ENCODE data around the gene FRY. TPM values are rescaled to one million over a fixed set of nuclear protein-coding genes. Genes with fewer than 3 reads are reported as not detected.

FRY gene
- total and polyA plus RNA-seq, 4 donors = 6.2 to 31.2 (median 12.7) TPM

GRCh38 chr13:32316501-32316900 is 284.9 kb downstream of the FRY start:
- Histone ChIP-seq H3K9ac (ENCODE audit: low read depth in 1 of 2, low read length in 2 of 2) (peak overlapping the region in 1 of 2 donors; percentile 88), H3K27me3 (ENCODE audit: control insufficient read depth in 4 of 4, insufficient read depth in 4 of 4, low read length in 3 of 4) (no peaks in the 10 kb centered on the region), H3K27ac (ENCODE audit: low read depth in 1 of 2, low read length in 2 of 2) (peak overlapping the region; percentile 78 to 96), H3K9me3 (ENCODE audit: control insufficient read depth in 4 of 4, low read length in 3 of 4) (no peaks in the 10 kb centered on the region), H3K4me3 (ENCODE audit: low read depth in 1 of 3, low read length in 3 of 3) (peak overlapping the region in 1 of 3 donors; percentile 73), H3K36me3 (ENCODE audit: control insufficient read depth in 4 of 4, insufficient read depth in 3 of 4, low read depth in 1 of 4, low read length in 3 of 4) (no peaks in the 10 kb centered on the region), H3K4me1 (ENCODE audit: control insufficient read depth in 4 of 4, insufficient read depth in 4 of 4, low read length in 3 of 4) (peaks cover 2 to 6% (median 3%) of the 10 kb centered on the region in 4 donors)
- TF ChIP-seq HNF4A (conservative IDR thresholded peaks at IDR 0.05) (no peak), CTCF (IDR thresholded peaks at IDR 0.05; ENCODE audit: low read depth, low read length, missing input control) (no peak), SP1 (IDR thresholded peaks at IDR 0.05) (no peak), ZBTB33 (IDR thresholded peaks at IDR 0.05) (no peak), ATF3 (IDR thresholded peaks at IDR 0.05) (no peak), NR2F2 (IDR thresholded peaks at IDR 0.05) (no peak), FOXA2 (IDR thresholded peaks at IDR 0.05) (no peak), RXRA (IDR thresholded peaks at IDR 0.05) (no peak), EGR1 (IDR thresholded peaks at IDR 0.05; ENCODE audit: low read depth in 2 of 2) (no peak), RAD21 (IDR thresholded peaks at IDR 0.05) (no peak), FOXA1 (IDR thresholded peaks at IDR 0.05) (no peak)
- no peak for DNase-seq (ENCODE audit: low spot score)
- 73% methylated on average over 6 of the region's 6 CpGs for WGBS

GRCh38 chr13:32317716-32318465 is 286.3 kb downstream of the FRY start:
- no peak for DNase-seq (ENCODE audit: low spot score)
- H3K27me3 ChIP-seq (ENCODE audit: control insufficient read depth in 4 of 4, insufficient read depth in 4 of 4, low read length in 3 of 4) = no peaks in the 10 kb centered on the region
- H3K4me3 ChIP-seq (ENCODE audit: low read depth in 1 of 3, low read length in 3 of 3) = no peak overlapping the region
- peaks cover 2 to 6% (median 3%) of the 10 kb centered on the region in 4 donors for H3K4me1 ChIP-seq (ENCODE audit: control insufficient read depth in 4 of 4, insufficient read depth in 4 of 4, low read length in 3 of 4)
- no peak overlapping the region for H3K27ac ChIP-seq (ENCODE audit: low read depth in 1 of 2, low read length in 2 of 2)
- no peaks in the 10 kb centered on the region for H3K36me3 ChIP-seq (ENCODE audit: control insufficient read depth in 4 of 4, insufficient read depth in 3 of 4, low read depth in 1 of 4, low read length in 3 of 4)
- no peaks in the 10 kb centered on the region for H3K9me3 ChIP-seq (ENCODE audit: control insufficient read depth in 4 of 4, low read length in 3 of 4)
- 84% methylated on average over 2 of the region's 2 CpGs for WGBS
- H3K9ac ChIP-seq (ENCODE audit: low read depth in 1 of 2, low read length in 2 of 2) = no peak overlapping the region
- TF ChIP-seq FOXA2 (IDR thresholded peaks at IDR 0.05) = no peak
- TF ChIP-seq CTCF (IDR thresholded peaks at IDR 0.05; ENCODE audit: low read depth, low read length, missing input control) = no peak
- no peak for TF ChIP-seq JUND (IDR thresholded peaks at IDR 0.05)
- no peak for TF ChIP-seq YY1 (IDR thresholded peaks at IDR 0.05)
- no peak for TF ChIP-seq GABPA (IDR thresholded peaks at IDR 0.05 in 1 of 2, conservative IDR thresholded peaks at IDR 0.05 in 1 of 2)
- TF ChIP-seq TAF1 (conservative IDR thresholded peaks at IDR 0.05) = no peak
- TF ChIP-seq NR2F2 (IDR thresholded peaks at IDR 0.05) = no peak
- TF ChIP-seq REST (IDR thresholded peaks at IDR 0.05) = no peak
- no peak for TF ChIP-seq SP1 (IDR thresholded peaks at IDR 0.05)
- no peak for TF ChIP-seq ATF3 (IDR thresholded peaks at IDR 0.05)
- TF ChIP-seq EGR1 (IDR thresholded peaks at IDR 0.05; ENCODE audit: low read depth in 2 of 2) = no peak
- TF ChIP-seq ZBTB33 (IDR thresholded peaks at IDR 0.05) = no peak
- no peak for TF ChIP-seq MAX (IDR thresholded peaks at IDR 0.05)
- no peak for TF ChIP-seq RXRA (IDR thresholded peaks at IDR 0.05)
